OCI-LY1 (cell line): ENCODE results near the gene PFKP.

Source experiments
- H2AFZ ChIP-seq: fragments of 200-600 bp; sonication (generic), shearing (Covaris generic); 2 replicates; pipeline ENCODE4 v1.6.0; 2014; ENCODE audit warnings: antibody characterized with exemption, mild to moderate bottlenecking, low read length
- H3F3A ChIP-seq: fragments of 200-600 bp; sonication (generic), shearing (Covaris generic); 2 replicates; pipeline ENCODE4 v1.6.0; 2014; ENCODE audit warnings: mild to moderate bottlenecking, antibody characterized with exemption, low read length, moderate library complexity; ENCODE audit not compliant: insufficient read depth
- H3K27ac ChIP-seq: fragments of 200-600 bp; sonication (generic); 2 replicates; pipeline ENCODE4 v1.5.1; 2014; ENCODE audit warnings: low read length, mixed run types, mild to moderate bottlenecking, low read depth; ENCODE audit not compliant: poor library complexity, severe bottlenecking
- H3K27me3 ChIP-seq: fragments of 200-600 bp; sonication (generic); 2 replicates; pipeline ENCODE4 v1.6.0; 2014; ENCODE audit warnings: antibody characterized with exemption, mild to moderate bottlenecking, low read length, moderate library complexity; ENCODE audit not compliant: insufficient read depth
- H3K36me3 ChIP-seq: fragments of 200-600 bp; sonication (generic); 2 replicates; pipeline ENCODE4 v1.6.1; 2014; ENCODE audit warnings: mild to moderate bottlenecking, antibody characterized with exemption, low read length, moderate library complexity, mixed read lengths; ENCODE audit not compliant: insufficient read depth
- H3K4me1 ChIP-seq: fragments of 200-600 bp; sonication (generic); 2 replicates; pipeline ENCODE4 v1.5.1; 2014; ENCODE audit warnings: mild to moderate bottlenecking, low read length, moderate library complexity; ENCODE audit not compliant: insufficient read depth, severe bottlenecking
- H3K4me2 ChIP-seq: fragments of 200-600 bp; sonication (generic), shearing (Covaris generic); 2 replicates; pipeline ENCODE4 v1.6.1; 2014; ENCODE audit warnings: low read length
- H3K4me3 ChIP-seq: fragments of 200-600 bp; sonication (generic); 2 replicates; pipeline ENCODE4 v1.5.1; 2014; ENCODE audit warnings: low read length, low read depth, mild to moderate bottlenecking, mixed read lengths; ENCODE audit not compliant: poor library complexity, severe bottlenecking
- H3K79me2 ChIP-seq: fragments of 200-600 bp; shearing (Covaris generic); 2 replicates; pipeline ENCODE4 v1.6.1; 2016; ENCODE audit warnings: mixed run types, low read length, mixed read lengths; ENCODE audit not compliant: insufficient read depth
- H3K9ac ChIP-seq: fragments of 200-600 bp; sonication (generic), shearing (Covaris generic); 2 replicates; pipeline ENCODE4 v1.6.1; 2014; ENCODE audit warnings: mild to moderate bottlenecking, low read length, mixed read lengths
- H3K9me2 ChIP-seq: fragments of 200-600 bp; sonication (generic), shearing (Covaris generic); 2 replicates; pipeline ENCODE4 v1.6.1; 2014; ENCODE audit warnings: low read depth, mild to moderate bottlenecking, low read length, mixed read lengths
- H3K9me3 ChIP-seq: fragments of 200-600 bp; shearing (Covaris generic); 2 replicates; pipeline ENCODE4 v1.6.1; 2014; ENCODE audit warnings: low read length, mixed read lengths
- H4K20me1 ChIP-seq: fragments of 200-600 bp; sonication (generic), shearing (Covaris generic); 2 replicates; pipeline ENCODE4 v1.6.0; 2016; ENCODE audit warnings: mild to moderate bottlenecking, low read length; ENCODE audit not compliant: insufficient read depth
- EZH2 ChIP-seq: fragments of 200-600 bp; sonication (generic), shearing (Covaris generic); IDR thresholded peaks from 2 replicates; pipeline ENCODE4 v1.8.0; 2017; ENCODE audit warnings: borderline replicate concordance, mixed run types, mild to moderate bottlenecking, antibody characterized with exemption, low read length, moderate library complexity, mixed read lengths
- TF ChIP-seq, protein P1 (sequence below): fragments of 200-600 bp; sonication (generic), shearing (Covaris generic); IDR thresholded peaks from 2 replicates; pipeline ENCODE4 v1.5.1; 2017; ENCODE audit warnings: mild to moderate bottlenecking, antibody characterized with exemption, low read length, moderate library complexity, mixed read lengths

Gene PFKP

DNA sequence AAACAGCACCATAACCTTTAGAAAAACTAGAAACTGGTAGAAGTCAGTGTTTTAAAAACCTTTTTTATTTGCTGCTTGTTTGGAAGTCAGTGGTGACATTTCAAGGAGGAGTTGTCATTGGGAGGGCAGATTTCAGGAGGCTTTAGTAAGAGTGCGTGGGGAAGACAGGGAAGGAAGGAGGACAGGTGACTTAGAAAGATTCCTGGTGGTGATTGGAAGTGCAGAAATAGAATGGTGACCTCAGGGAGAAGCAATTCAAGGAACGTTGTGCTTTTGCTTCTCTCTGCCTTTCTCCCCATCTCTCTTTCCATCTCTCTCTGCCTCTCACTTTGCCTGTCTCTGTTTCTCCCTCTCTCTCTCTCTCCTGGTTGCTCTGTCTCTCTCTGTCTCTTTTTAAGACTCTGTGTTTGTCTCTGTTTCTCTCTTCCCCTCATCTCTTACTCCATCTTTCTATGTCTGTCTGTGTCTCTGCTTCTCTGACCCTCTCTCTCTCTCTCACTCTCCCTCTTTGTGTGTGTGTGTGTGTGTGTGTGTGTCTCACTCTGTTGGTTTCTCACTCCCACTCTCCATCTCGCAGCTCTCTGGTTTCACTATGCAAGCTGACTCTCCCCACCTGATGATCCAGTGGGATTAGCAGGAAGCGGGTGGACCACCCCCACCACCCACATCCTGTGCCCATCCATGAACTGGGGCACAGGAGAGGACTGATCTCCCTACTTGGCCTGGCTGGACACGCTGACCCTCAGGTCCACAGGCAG is 10.9 kb upstream of the PFKP start:
- Histone ChIP-seq H3K4me3 (no peak overlapping the region), H3K27ac (no peak overlapping the region), H3K27me3 (no peaks in the 10 kb centered on the region), H3K4me2 (no peak overlapping the region), H3K9me2 (no peaks in the 10 kb centered on the region), H3F3A (no peaks in the 10 kb centered on the region), H2AFZ (no peak overlapping the region), H3K9me3 (no peaks in the 10 kb centered on the region), H4K20me1 (no peaks in the 10 kb centered on the region), H3K4me1 (no peaks in the 10 kb centered on the region), H3K79me2 (no peaks in the 10 kb centered on the region), H3K36me3 (no peaks in the 10 kb centered on the region), H3K9ac (no peak overlapping the region)
- TF ChIP-seq, protein P1, sequence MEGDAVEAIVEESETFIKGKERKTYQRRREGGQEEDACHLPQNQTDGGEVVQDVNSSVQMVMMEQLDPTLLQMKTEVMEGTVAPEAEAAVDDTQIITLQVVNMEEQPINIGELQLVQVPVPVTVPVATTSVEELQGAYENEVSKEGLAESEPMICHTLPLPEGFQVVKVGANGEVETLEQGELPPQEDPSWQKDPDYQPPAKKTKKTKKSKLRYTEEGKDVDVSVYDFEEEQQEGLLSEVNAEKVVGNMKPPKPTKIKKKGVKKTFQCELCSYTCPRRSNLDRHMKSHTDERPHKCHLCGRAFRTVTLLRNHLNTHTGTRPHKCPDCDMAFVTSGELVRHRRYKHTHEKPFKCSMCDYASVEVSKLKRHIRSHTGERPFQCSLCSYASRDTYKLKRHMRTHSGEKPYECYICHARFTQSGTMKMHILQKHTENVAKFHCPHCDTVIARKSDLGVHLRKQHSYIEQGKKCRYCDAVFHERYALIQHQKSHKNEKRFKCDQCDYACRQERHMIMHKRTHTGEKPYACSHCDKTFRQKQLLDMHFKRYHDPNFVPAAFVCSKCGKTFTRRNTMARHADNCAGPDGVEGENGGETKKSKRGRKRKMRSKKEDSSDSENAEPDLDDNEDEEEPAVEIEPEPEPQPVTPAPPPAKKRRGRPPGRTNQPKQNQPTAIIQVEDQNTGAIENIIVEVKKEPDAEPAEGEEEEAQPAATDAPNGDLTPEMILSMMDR, result no peak
- TF ChIP-seq EZH2, result no peak

DNA sequence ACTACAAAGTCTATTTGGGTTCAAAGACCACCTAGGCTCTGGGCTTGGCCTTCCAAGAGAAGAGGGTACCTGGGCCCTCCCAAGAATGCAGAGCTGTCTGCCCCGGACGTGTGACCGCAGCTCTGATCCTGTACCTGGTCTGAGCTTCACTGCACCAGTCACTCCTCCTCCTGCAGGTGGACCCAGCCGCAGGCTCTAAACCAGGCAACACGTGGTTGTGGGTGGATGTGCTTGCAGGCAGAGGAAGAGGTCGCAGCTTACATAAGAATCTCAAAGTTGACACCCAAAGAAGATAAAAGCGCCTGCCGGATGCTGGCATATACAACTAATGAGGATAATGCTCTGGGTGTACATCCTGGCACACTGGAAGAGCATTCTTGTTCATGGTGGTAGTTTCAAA is 9.4 kb upstream of the PFKP start:
- Histone ChIP-seq H3K27ac (no peak overlapping the region), H4K20me1 (no peaks in the 10 kb centered on the region)

DNA sequence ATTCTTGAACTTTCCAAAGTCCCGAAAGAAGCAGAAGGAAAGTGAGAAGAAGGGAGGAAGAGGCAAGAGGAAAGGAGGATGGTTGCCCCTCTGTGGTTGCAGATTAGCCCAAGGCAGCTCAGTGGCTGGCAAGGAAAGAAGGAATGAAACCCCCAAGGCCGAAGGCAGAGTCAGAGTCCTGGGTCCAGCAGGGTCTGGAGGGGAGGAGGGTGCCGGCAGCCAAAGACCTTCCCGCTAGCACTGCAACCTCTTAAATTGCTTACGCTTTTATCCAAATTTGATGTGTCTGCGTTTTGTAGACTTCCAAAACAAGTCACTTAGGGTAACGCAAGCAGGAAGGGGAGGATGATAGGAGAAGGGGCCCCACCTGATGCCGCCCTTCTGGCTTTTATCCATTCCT is 7.4 kb upstream of the PFKP start:
- Histone ChIP-seq H3K9me2 (no peaks in the 10 kb centered on the region), H3K4me1 (peaks cover 3% of the 10 kb centered on the region), H4K20me1 (no peaks in the 10 kb centered on the region), H3K9ac (no peak overlapping the region), H3K4me2 (no peak overlapping the region), H3K9me3 (no peaks in the 10 kb centered on the region), H3K4me3 (no peak overlapping the region), H3K27me3 (no peaks in the 10 kb centered on the region), H3F3A (no peaks in the 10 kb centered on the region), H3K36me3 (no peaks in the 10 kb centered on the region), H2AFZ (no peak overlapping the region), H3K27ac (no peak overlapping the region), H3K79me2 (no peaks in the 10 kb centered on the region)
- TF ChIP-seq, protein P1, result no peak
- TF ChIP-seq EZH2, result no peak

More for the DNA sequence above, 9.4 kb upstream of the PFKP start:
- H3K79me2 ChIP-seq, result no peaks in the 10 kb centered on the region
- no peaks in the 10 kb centered on the region for H3K36me3 ChIP-seq
- H3K9me3 ChIP-seq, result no peaks in the 10 kb centered on the region
- TF ChIP-seq EZH2, result no peak
- TF ChIP-seq, protein P1, result no peak
- no peak overlapping the region for H3K4me3 ChIP-seq
- no peaks in the 10 kb centered on the region for H3K9me2 ChIP-seq
- H3F3A ChIP-seq, result no peaks in the 10 kb centered on the region
- no peaks in the 10 kb centered on the region for H3K27me3 ChIP-seq
- H3K4me2 ChIP-seq, result no peak overlapping the region
- H3K4me1 ChIP-seq, result no peaks in the 10 kb centered on the region
- no peak overlapping the region for H3K9ac ChIP-seq
- H2AFZ ChIP-seq, result no peak overlapping the region
